ENCODE measurements around the gene FANCD2. TPM values are rescaled to one million over a fixed set of nuclear protein-coding genes. Genes with fewer than 3 reads are reported as not detected.

Gene FANCD2
- total RNA-seq, 1 donor from 2014 or later, result 7.0 TPM

DNA sequence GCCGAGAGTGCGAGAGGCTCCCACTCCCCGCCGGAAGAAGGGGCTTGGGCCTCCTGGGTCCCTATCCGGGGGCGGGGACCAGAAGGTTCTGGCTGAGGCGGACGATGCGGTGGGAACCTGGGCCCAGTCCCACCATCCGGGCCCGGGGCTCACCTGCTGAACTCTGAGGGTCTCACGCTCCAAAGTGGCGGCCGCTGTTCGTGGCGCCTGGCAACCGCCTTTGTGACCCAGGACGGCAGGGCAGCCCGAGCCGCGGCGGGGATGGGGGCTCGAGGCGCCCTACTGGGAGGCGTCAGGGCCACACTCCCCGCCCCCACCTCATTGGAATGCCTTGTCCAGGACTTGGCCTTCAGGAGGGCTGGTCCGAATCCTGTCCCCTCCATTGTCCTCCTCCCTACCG, 81.9 kb downstream of the FANCD2 start, which contains the start of gene FANCD2OS:
Gene FANCD2OS (minus strand): TSS at position 165 of the 400 bp plus-strand sequence. CDS start 3,481 bp downstream, outside the sequence.
- TF ChIP-seq, protein P1, sequence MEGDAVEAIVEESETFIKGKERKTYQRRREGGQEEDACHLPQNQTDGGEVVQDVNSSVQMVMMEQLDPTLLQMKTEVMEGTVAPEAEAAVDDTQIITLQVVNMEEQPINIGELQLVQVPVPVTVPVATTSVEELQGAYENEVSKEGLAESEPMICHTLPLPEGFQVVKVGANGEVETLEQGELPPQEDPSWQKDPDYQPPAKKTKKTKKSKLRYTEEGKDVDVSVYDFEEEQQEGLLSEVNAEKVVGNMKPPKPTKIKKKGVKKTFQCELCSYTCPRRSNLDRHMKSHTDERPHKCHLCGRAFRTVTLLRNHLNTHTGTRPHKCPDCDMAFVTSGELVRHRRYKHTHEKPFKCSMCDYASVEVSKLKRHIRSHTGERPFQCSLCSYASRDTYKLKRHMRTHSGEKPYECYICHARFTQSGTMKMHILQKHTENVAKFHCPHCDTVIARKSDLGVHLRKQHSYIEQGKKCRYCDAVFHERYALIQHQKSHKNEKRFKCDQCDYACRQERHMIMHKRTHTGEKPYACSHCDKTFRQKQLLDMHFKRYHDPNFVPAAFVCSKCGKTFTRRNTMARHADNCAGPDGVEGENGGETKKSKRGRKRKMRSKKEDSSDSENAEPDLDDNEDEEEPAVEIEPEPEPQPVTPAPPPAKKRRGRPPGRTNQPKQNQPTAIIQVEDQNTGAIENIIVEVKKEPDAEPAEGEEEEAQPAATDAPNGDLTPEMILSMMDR (IDR thresholded peaks at IDR 0.05; ENCODE audit: partially characterized antibody, unreplicated experiment), result no peak
- Mint-ChIP-seq H3K27ac (ENCODE audit: unreplicated experiment) (no peak within 1 kb of the TSS), H3K27me3 (ENCODE audit: unreplicated experiment) (no peaks in the 10 kb centered on the region), H3K4me1 (ENCODE audit: low read depth, unreplicated experiment) (no peaks in the 10 kb centered on the region), H3K36me3 (ENCODE audit: unreplicated experiment) (no peaks in the 10 kb centered on the region), H3K9me3 (ENCODE audit: unreplicated experiment) (no peaks in the 10 kb centered on the region), H3K4me3 (ENCODE audit: unreplicated experiment) (no peak within 1 kb of the TSS)
- no peak for DNase-seq

DNA sequence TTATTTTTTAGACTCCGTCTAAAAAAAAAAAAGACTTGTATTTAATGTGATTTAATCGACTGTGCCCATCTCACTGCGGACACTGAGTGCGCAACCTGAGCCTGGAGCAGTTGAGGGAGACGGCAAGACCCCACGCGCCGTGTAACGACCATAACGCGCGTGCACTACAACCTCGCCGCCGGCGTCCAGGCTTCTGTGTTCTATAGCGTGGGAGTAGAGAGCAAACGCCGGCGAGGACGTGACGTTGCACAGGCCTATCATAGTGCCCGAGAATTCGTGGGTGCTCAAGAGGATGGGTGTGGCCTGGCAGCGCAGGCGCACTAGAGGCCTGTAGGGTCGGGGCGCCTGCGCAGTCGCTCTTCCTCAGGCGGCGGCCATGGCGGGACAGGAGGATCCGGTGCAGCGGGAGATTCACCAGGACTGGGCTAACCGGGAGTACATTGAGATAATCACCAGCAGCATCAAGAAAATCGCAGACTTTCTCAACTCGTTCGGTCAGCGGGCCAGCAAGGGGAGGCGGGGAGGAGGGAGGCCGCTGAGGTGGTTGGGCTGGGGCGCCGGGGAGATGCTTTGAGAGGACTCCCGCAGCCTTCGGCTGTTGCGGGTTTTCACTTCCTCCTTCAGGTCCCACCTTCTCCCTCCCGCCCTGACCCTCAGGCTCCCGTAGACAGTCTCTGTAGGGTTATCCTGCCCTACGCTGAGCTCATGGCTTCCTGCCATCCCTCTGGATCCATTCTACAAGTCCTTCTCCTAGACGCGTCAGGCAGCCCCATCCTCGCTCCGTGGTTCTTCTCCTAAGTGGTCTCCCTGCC, 89.3 kb downstream of the FANCD2 start, which contains the start of gene BRK1:
Gene BRK1 (plus strand): TSS at position 350 of the 812 bp plus-strand sequence. CDS start 27 bp downstream, at position 377.
- Mint-ChIP-seq H3K4me1 (ENCODE audit: low read depth, unreplicated experiment) (peaks cover 5% of the 10 kb centered on the region), H3K4me3 (ENCODE audit: unreplicated experiment) (peak within 1 kb of the TSS; percentile 100), H3K9me3 (ENCODE audit: unreplicated experiment) (peaks cover 4% of the 10 kb centered on the region), H3K27me3 (ENCODE audit: unreplicated experiment) (peaks cover 2% of the 10 kb centered on the region), H3K36me3 (ENCODE audit: unreplicated experiment) (no peaks in the 10 kb centered on the region), H3K27ac (ENCODE audit: unreplicated experiment) (peak within 1 kb of the TSS; percentile 99)
- TF ChIP-seq, protein P1 (IDR thresholded peaks at IDR 0.05; ENCODE audit: partially characterized antibody, unreplicated experiment), result no peak
- peak; percentile 87 for DNase-seq

DNA sequence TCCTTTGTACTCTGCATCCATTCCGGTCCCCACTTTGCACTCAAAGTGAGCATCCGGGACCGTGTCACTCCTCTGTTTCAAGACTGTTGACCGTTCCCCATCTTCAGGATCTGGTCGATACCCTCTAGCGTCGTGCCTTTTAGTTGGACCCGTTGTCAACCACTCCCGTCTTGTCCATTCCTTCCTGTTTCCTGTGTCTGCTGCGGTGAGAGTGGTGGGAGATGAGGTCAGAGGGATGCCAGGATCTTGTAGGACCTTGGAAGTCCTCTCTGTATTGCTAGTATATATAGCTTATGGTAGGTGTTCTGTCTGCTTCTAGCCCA, 89.9 kb downstream of the FANCD2 start:
- Mint-ChIP-seq H3K36me3 (ENCODE audit: unreplicated experiment) (no peaks in the 10 kb centered on the region), H3K27ac (ENCODE audit: unreplicated experiment) (peak overlapping the region; percentile 99), H3K4me3 (ENCODE audit: unreplicated experiment) (peak overlapping the region; percentile 100), H3K9me3 (ENCODE audit: unreplicated experiment) (peaks cover 4% of the 10 kb centered on the region), H3K27me3 (ENCODE audit: unreplicated experiment) (peaks cover 2% of the 10 kb centered on the region), H3K4me1 (ENCODE audit: low read depth, unreplicated experiment) (peaks cover 5% of the 10 kb centered on the region)
- TF ChIP-seq, protein P1 (IDR thresholded peaks at IDR 0.05; ENCODE audit: partially characterized antibody, unreplicated experiment), result no peak
- no peak for DNase-seq

DNA sequence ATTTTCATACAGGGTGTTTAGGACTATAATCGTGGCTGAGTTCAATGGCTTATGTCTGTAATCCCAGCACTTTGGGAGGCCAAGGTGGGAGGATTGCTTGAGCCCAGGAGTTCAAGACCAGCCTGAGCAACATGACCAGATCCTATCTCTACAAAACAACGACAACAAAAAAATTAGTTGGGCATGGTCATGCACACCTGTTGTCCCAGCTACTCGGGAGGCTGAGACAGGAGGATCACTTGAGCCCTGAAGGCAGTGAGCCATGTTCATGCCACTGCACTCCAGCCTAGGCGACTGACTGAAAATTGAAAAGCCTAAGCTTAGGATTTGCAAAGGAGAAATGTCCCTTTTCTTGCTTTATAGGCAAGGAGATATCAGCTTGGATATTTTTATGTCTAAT, 90.7 kb downstream of the FANCD2 start:
- Mint-ChIP-seq H3K27me3 (ENCODE audit: unreplicated experiment) (peaks cover 2% of the 10 kb centered on the region), H3K27ac (ENCODE audit: unreplicated experiment) (peak overlapping the region; percentile 99), H3K4me1 (ENCODE audit: low read depth, unreplicated experiment) (peaks cover 5% of the 10 kb centered on the region), H3K4me3 (ENCODE audit: unreplicated experiment) (peak overlapping the region; percentile 100), H3K9me3 (ENCODE audit: unreplicated experiment) (peaks cover 4% of the 10 kb centered on the region), H3K36me3 (ENCODE audit: unreplicated experiment) (no peaks in the 10 kb centered on the region)
- TF ChIP-seq, protein P1 (IDR thresholded peaks at IDR 0.05; ENCODE audit: partially characterized antibody, unreplicated experiment), result no peak
- no peak for DNase-seq

DNA sequence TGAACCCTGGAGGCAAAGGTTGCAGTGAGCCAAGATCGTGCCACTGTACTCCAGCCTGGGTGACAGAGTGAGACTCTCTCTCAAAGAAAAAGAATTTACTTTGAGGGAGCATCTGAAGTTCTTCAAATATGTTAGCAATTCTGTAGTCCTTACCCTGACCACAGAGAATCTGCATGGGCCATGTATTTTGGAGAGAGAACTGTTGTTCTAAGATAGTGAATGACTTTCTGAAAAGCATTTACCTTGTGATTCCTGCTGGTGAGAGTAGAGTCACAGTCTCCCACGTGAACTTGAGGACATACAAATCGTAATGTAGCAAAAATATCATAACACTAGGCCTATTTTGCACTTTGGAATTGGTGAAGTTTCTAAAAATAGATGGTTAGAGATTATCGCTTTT, 93.1 kb downstream of the FANCD2 start:
- no peak for DNase-seq
- Mint-ChIP-seq H3K27me3 (ENCODE audit: unreplicated experiment) (peaks cover 2% of the 10 kb centered on the region), H3K36me3 (ENCODE audit: unreplicated experiment) (no peaks in the 10 kb centered on the region), H3K27ac (ENCODE audit: unreplicated experiment) (no peak overlapping the region), H3K4me3 (ENCODE audit: unreplicated experiment) (no peak overlapping the region), H3K4me1 (ENCODE audit: low read depth, unreplicated experiment) (peaks cover 5% of the 10 kb centered on the region), H3K9me3 (ENCODE audit: unreplicated experiment) (peaks cover 6% of the 10 kb centered on the region)
- TF ChIP-seq, protein P1 (IDR thresholded peaks at IDR 0.05; ENCODE audit: partially characterized antibody, unreplicated experiment), result no peak

All from glutamatergic neuron (in vitro differentiated cells).